BE2C (cell line): ENCODE data around the gene MAP2K3.

Experiments
- DNase-seq: peaks from one replicate; pipeline ENCODE4 v3.0.0-alpha.2; 2020
- H3K27me3 ChIP-seq: fragments of 250-450 bp; sonication (Bioruptor Pico); 2 replicates; pipeline ENCODE4 v1.5.1; 2020; ENCODE audit warnings: mild to moderate bottlenecking
- H3K36me3 ChIP-seq: fragments of 250-450 bp; sonication (Bioruptor Pico); 2 replicates; pipeline ENCODE4 v1.5.1; 2020; ENCODE audit warnings: mild to moderate bottlenecking
- H3K4me1 ChIP-seq: fragments of 250-450 bp; sonication (Bioruptor Pico); 2 replicates; pipeline ENCODE4 v1.5.1; 2020
- H3K4me3 ChIP-seq: 2 replicates; pipeline ENCODE4 v1.5.1; 2011; ENCODE audit warnings: low read depth, low read length
- H3K9me3 ChIP-seq: fragments of 250-450 bp; sonication (Bioruptor Pico); 2 replicates; pipeline ENCODE4 v1.5.1; 2020
- TF ChIP-seq, protein P1 (sequence below): IDR thresholded peaks from 2 replicates; pipeline ENCODE4 v1.5.1; 2012; ENCODE audit warnings: mild to moderate bottlenecking, low read depth, low read length

The MAP2K3 gene

DNA sequence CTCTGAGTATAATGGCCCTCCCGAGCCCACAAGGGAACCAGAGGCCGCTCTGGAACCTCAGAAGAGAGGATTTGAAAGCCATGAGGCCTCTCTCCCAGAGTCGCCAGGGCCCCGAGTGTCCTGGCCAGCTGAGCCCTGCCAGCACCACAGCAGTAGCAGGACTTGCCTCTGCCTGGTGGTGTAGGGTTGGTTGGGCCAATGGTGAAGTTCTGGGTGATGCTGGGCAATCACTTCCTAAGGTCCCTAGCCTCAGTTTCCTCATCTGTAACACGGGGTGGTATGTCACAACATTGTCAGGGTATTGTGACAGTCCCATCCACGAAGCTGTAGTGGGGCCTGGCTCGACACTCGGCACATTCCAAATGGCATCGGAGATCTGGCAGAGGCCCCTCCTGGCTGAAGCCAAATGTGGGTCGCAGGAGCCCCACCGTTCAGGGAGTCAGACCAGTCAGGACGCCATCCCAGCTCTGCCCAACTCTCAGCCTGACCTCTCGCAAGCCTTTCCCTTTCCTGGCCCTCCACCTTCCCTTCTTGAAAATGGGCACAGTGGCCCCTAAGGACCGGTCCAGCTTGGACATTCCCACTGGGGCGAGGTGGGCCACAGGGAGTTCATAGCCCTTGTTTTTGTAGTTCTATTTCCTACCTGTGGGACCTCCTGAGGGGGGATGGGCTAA is 33.0 kb upstream of the MAP2K3 start:
- TF ChIP-seq, protein P1, sequence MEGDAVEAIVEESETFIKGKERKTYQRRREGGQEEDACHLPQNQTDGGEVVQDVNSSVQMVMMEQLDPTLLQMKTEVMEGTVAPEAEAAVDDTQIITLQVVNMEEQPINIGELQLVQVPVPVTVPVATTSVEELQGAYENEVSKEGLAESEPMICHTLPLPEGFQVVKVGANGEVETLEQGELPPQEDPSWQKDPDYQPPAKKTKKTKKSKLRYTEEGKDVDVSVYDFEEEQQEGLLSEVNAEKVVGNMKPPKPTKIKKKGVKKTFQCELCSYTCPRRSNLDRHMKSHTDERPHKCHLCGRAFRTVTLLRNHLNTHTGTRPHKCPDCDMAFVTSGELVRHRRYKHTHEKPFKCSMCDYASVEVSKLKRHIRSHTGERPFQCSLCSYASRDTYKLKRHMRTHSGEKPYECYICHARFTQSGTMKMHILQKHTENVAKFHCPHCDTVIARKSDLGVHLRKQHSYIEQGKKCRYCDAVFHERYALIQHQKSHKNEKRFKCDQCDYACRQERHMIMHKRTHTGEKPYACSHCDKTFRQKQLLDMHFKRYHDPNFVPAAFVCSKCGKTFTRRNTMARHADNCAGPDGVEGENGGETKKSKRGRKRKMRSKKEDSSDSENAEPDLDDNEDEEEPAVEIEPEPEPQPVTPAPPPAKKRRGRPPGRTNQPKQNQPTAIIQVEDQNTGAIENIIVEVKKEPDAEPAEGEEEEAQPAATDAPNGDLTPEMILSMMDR: no peak
- H3K4me1 ChIP-seq: no peaks in the 10 kb centered on the region
- H3K4me3 ChIP-seq: no peak overlapping the region
- DNase-seq: no peak
- no peaks in the 10 kb centered on the region for H3K27me3 ChIP-seq
- no peaks in the 10 kb centered on the region for H3K36me3 ChIP-seq
- no peaks in the 10 kb centered on the region for H3K9me3 ChIP-seq

DNA sequence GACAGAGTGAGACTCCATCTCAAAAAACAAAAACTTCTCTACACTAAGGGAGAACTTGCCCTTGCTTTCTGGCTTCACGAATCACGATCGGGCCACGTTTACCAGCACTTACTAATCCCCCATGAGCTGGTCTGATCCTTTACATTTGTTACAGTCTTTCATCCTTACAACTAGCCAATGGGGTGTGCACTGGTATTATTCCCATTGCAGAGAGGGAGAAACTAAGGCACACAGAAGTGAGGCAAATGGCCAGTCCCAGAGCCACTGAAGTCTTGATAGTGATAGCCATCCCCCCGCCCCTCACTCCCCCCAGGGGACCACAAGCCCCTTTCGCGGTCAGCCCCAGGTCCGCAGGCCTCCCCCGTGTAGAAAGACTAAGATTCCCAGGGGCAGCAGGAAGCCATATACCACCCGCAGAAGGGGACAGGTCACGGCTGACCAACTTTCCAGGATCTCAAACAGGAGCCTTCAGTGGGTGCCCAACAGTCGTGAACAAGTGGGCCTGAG is 32.2 kb upstream of the MAP2K3 start:
- Histone ChIP-seq H3K9me3 (no peaks in the 10 kb centered on the region), H3K36me3 (no peaks in the 10 kb centered on the region), H3K4me1 (no peaks in the 10 kb centered on the region), H3K4me3 (0 out of 2 replicates have a peak overlapping the region, but pooled peaks have one; percentile 11), H3K27me3 (no peaks in the 10 kb centered on the region)
- TF ChIP-seq, protein P1: no peak
- DNase-seq: no peak

DNA sequence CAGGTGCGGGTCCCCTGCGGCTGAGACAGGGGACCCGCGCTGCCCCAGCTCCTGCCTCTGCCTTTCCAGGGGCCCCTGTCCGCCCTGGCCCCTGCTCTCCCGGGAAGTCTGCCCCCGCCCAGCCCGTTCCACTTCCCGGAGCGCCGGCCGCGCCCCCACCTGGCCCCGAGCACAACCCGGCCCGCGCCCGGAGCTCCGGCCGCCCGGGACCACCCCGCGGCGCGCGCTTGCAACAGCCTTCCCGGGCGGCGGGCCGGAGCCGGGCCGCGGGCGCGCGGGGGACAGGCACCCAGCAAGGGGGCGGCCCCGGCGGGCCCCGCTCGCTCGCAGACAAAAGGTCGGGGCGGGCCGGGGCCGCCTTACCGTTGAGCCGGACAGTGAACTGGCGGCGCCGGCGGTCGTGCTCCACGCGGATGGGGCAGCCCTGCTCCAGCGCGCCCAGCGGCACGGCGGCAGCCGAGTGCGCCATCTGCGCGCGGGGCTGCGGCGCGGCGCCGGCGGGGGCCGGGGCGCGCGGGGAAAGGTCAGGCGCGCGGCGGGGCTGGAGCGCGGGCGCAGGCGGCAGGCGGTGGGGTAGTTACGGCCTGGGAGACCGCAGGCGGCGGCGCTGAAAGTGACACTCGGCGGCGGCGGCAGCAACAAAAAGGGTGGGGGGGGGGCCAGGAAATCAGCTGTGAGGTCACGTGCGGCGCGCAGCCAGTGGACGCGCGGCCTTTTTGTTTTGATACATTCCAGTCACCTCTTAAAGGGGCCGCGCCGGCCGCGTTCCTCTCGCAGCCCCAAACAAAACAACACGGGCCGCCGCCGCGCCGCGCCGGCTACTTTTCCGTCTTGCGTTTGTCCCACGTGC is 31.5 kb upstream of the MAP2K3 start, which contains the start of gene NATD1:
NATD1 (minus strand) TSS at position 615 of the 850 bp plus-strand sequence; CDS start at position 469, 146 bp downstream.
- peak; percentile 67 for DNase-seq

DNA sequence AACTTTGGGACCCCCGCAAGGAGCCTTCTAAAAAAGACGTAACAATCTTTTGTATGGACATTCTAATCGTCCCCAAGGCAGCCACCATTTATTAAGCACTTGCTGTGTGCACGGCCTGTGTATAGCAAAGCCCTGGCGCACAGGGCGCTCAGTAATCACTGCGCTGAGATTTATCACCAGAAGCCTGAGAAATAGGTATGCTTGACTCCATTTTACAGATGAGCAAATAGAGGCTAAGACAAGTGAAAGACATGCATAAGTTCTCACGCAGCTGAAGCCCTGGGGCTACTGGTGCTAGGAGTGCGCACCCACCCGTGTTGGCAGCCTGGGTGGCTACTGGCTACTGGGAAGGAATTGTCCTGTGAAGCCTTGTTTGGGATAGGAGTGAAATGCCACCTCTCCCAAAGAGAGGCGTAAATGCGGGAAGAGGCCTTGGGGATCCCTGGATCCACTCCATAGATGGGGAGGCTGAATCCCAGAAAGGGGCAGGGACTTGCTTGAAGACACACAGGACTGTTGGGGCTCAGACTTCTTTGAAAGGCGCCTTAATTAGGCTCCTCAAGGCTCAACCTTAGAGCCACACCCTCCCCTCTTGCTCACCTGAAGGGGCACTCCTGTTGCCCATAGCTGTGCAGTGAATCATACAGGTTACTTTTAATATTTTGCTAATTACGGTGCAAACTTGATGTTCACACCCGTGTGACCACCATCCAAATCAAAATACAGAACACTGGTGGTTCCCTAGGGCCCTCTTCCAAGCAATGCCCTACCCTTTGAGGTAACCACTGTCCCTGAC is 30.7 kb upstream of the MAP2K3 start:
- Histone ChIP-seq H3K4me1 (no peaks in the 10 kb centered on the region), H3K9me3 (no peaks in the 10 kb centered on the region), H3K27me3 (no peaks in the 10 kb centered on the region), H3K4me3 (peak overlapping the region; percentile 51), H3K36me3 (no peaks in the 10 kb centered on the region)
- no peak for DNase-seq
- TF ChIP-seq, protein P1: no peak

More for the DNA sequence above, 31.5 kb upstream of the MAP2K3 start, which contains the start of gene NATD1:
- H3K27me3 ChIP-seq: no peaks in the 10 kb centered on the region
- no peaks in the 10 kb centered on the region for H3K4me1 ChIP-seq
- no peaks in the 10 kb centered on the region for H3K36me3 ChIP-seq
- no peaks in the 10 kb centered on the region for H3K9me3 ChIP-seq
- TF ChIP-seq, protein P1: no peak
- peak within 1 kb of the TSS; percentile 51 for H3K4me3 ChIP-seq

DNA sequence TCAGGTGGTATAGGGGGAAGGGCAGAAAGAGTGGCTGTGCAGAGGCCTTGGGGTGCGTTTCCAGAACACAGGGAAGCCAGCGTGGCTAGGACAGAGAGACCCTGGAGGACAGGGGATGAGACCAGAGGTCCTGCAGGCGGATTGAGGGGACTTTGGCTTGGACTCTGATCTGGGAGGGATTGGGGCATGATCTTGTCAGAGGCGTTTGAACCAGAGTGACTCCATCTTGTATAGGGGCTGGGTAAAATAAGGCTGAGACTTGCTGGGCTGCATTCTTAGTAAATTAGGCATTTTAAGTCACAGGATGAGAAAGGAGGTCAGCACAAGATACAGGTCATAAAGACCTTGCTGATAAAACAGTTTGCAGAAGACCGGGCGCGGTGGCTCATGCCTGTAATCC is 25.9 kb upstream of the MAP2K3 start:
- Histone ChIP-seq H3K4me1 (no peaks in the 10 kb centered on the region), H3K27me3 (no peaks in the 10 kb centered on the region), H3K9me3 (no peaks in the 10 kb centered on the region), H3K36me3 (no peaks in the 10 kb centered on the region), H3K4me3 (no peak overlapping the region)
- TF ChIP-seq, protein P1: no peak
- DNase-seq: no peak
